MM.1S (cell line): ENCODE measurements around the gene PPP1R37.

Experiments
- DNase-seq: peaks from one replicate; pipeline ENCODE4 v3.0.0-alpha.2; 2015
- H2AFZ ChIP-seq: fragments of 300-600 bp; sonication (generic); 2 replicates; pipeline ENCODE4 v1.6.0; 2016; ENCODE audit warnings: antibody characterized with exemption, low read length
- H3F3A ChIP-seq: fragments of 300-600 bp; sonication (generic); 2 replicates; pipeline ENCODE4 v1.6.1; 2016; ENCODE audit warnings: mild to moderate bottlenecking, antibody characterized with exemption, low read length, moderate library complexity, mixed read lengths; ENCODE audit not compliant: insufficient read depth
- H3K27ac ChIP-seq: fragments of 300-600 bp; sonication (generic); 2 replicates; pipeline ENCODE4 v1.5.1; 2016; ENCODE audit warnings: mild to moderate bottlenecking, low read length
- H3K27me3 ChIP-seq: fragments of 300-600 bp; sonication (generic); replicated peaks from 2 replicates; pipeline ENCODE4 v1.6.0; 2016; ENCODE audit warnings: low read length; ENCODE audit not compliant: insufficient read depth
- H3K36me3 ChIP-seq: fragments of 300-600 bp; sonication (generic); replicated peaks from 2 replicates; pipeline ENCODE4 v1.6.1; 2016; ENCODE audit warnings: mild to moderate bottlenecking, low read length, mixed read lengths; ENCODE audit not compliant: insufficient read depth
- H3K4me1 ChIP-seq: fragments of 300-600 bp; sonication (generic); 2 replicates; pipeline ENCODE4 v1.6.1; 2016; ENCODE audit warnings: low read length, mixed read lengths
- H3K4me2 ChIP-seq: fragments of 300-600 bp; sonication (generic); 2 replicates; pipeline ENCODE4 v1.6.0; 2016; ENCODE audit warnings: low read depth, low read length
- H3K4me3 ChIP-seq: fragments of 300-600 bp; sonication (generic); 2 replicates; pipeline ENCODE4 v1.5.1; 2016; ENCODE audit warnings: low read length, mixed read lengths
- H3K79me2 ChIP-seq: fragments of 300-600 bp; sonication (generic); 2 replicates; pipeline ENCODE4 v1.6.1; 2016; ENCODE audit warnings: mixed run types, low read length, mixed read lengths
- H3K9ac ChIP-seq: fragments of 300-600 bp; sonication (generic); 2 replicates; pipeline ENCODE4 v1.6.1; 2016; ENCODE audit warnings: low read length, mixed read lengths
- H3K9me2 ChIP-seq: fragments of 300-600 bp; sonication (generic); replicated peaks from 2 replicates; pipeline ENCODE4 v1.6.1; 2016; ENCODE audit warnings: mild to moderate bottlenecking, low read length, mixed read lengths; ENCODE audit not compliant: insufficient read depth
- H3K9me3 ChIP-seq: fragments of 300-600 bp; sonication (generic); replicated peaks from 2 replicates; pipeline ENCODE4 v1.6.1; 2016; ENCODE audit warnings: mild to moderate bottlenecking, low read length, mixed read lengths; ENCODE audit not compliant: insufficient read depth
- H4K20me1 ChIP-seq: fragments of 300-600 bp; sonication (generic); 2 replicates; pipeline ENCODE4 v1.6.1; 2016; ENCODE audit warnings: mild to moderate bottlenecking, low read length, moderate library complexity, mixed read lengths; ENCODE audit not compliant: insufficient read depth
- CTCF ChIP-seq: fragments of 300-600 bp; sonication (generic); IDR thresholded peaks from 2 replicates; pipeline ENCODE4 v1.5.1; 2016; ENCODE audit warnings: antibody characterized with exemption, low read length, mixed read lengths
- EZH2 ChIP-seq: fragments of 300-600 bp; sonication (generic); optimal IDR thresholded peaks from 2 replicates; pipeline ENCODE3; 2017; ENCODE audit warnings: low read depth, mild to moderate bottlenecking, antibody characterized with exemption, low read length, mixed read lengths
- EZH2phosphoT487 ChIP-seq: fragments of 300-600 bp; sonication (generic); IDR thresholded peaks from 2 replicates; pipeline ENCODE4 v1.6.1; 2018; ENCODE audit warnings: antibody characterized with exemption, low read length

Gene PPP1R37

GRCh38 chr19:45189971-45190370 is 97.0 kb downstream of the PPP1R37 start:
- no peaks in the 10 kb centered on the region for H3K27me3 ChIP-seq
- H3K4me3 ChIP-seq, result no peak overlapping the region
- H3K79me2 ChIP-seq, result no peaks in the 10 kb centered on the region
- TF ChIP-seq EZH2phosphoT487 (no peak), EZH2 (no peak), CTCF (no peak)
- H3K9ac ChIP-seq, result no peak overlapping the region
- no peak overlapping the region for H3K4me2 ChIP-seq
- no peak overlapping the region for H3K27ac ChIP-seq
- H3K36me3 ChIP-seq, result no peaks in the 10 kb centered on the region
- no peak overlapping the region for H2AFZ ChIP-seq
- no peaks in the 10 kb centered on the region for H4K20me1 ChIP-seq
- H3K4me1 ChIP-seq, result no peaks in the 10 kb centered on the region
- no peaks in the 10 kb centered on the region for H3K9me2 ChIP-seq
- no peaks in the 10 kb centered on the region for H3K9me3 ChIP-seq
- DNase-seq, result no peak
- no peaks in the 10 kb centered on the region for H3F3A ChIP-seq

GRCh38 chr19:45191375-45191774 is 98.4 kb downstream of the PPP1R37 start:
- no peak for TF ChIP-seq EZH2
- no peak for TF ChIP-seq EZH2phosphoT487
- TF ChIP-seq CTCF, result no peak
- no peak overlapping the region for H3K4me3 ChIP-seq
- no peak for DNase-seq
- H3K79me2 ChIP-seq, result no peaks in the 10 kb centered on the region
- no peaks in the 10 kb centered on the region for H3K36me3 ChIP-seq
- no peaks in the 10 kb centered on the region for H3F3A ChIP-seq
- no peak overlapping the region for H3K9ac ChIP-seq
- no peak overlapping the region for H3K27ac ChIP-seq
- no peak overlapping the region for H2AFZ ChIP-seq
- H4K20me1 ChIP-seq, result no peaks in the 10 kb centered on the region
- peaks cover 6% of the 10 kb centered on the region; the same call in 1 of the 2 replicates for H3K27me3 ChIP-seq
- no peaks in the 10 kb centered on the region for H3K4me1 ChIP-seq
- H3K9me2 ChIP-seq, result no peaks in the 10 kb centered on the region
- H3K4me2 ChIP-seq, result no peak overlapping the region
- no peaks in the 10 kb centered on the region for H3K9me3 ChIP-seq

- TF ChIP-seq CTCF (no peak), EZH2 (no peak), EZH2phosphoT487 (no peak)
- Histone ChIP-seq H3K9ac (no peak overlapping the region), H3K4me1 (no peaks in the 10 kb centered on the region), H3F3A (no peaks in the 10 kb centered on the region), H3K4me3 (no peak overlapping the region), H3K4me2 (no peak overlapping the region), H3K27ac (no peak overlapping the region), H3K79me2 (no peaks in the 10 kb centered on the region), H4K20me1 (no peaks in the 10 kb centered on the region), H3K9me3 (no peaks in the 10 kb centered on the region), H3K9me2 (no peaks in the 10 kb centered on the region), H2AFZ (no peak overlapping the region), H3K27me3 (peaks cover 9% of the 10 kb centered on the region), H3K36me3 (no peaks in the 10 kb centered on the region)
- no peak for DNase-seq
Observed at GRCh38 chr19:45195764-45196163, 102.8 kb downstream of the PPP1R37 start.
